Activated T-helper 1 cell treated with anti-CD3 and anti-CD28 coated beads, Interleukin-12 subunit alpha, Interleukin-12 subunit beta, Interleukin-2, Interleukin-4 antibody, amounts not matched to agents 30 ng/mL and 10 ng/mL and 1 ng/mL, durations not matched to agents 14 hours and 24 hours and 36 hours (primary cell): ENCODE measurements around the gene ZNF804A. TPM values are rescaled to one million over a fixed set of nuclear protein-coding genes. Genes with fewer than 3 reads are reported as not detected.
A peak's percentile ranks its signal among the peaks of the same experiment; 100 is the strongest.

Source experiments
- DNase-seq: peaks from one replicate; pipeline ENCODE4 v3.0.0; 2021; ENCODE audit warnings: low spot score
- H3K27ac Mint-ChIP-seq: one replicate; pipeline ENCODE4 v1.8.0; 2021; ENCODE audit warnings: mild to moderate bottlenecking, mixed read lengths
- H3K27me3 Mint-ChIP-seq: one replicate; pipeline ENCODE4 v1.8.0; 2022; ENCODE audit warnings: mild to moderate bottlenecking, moderate library complexity, mixed read lengths; ENCODE audit not compliant: insufficient read depth
- H3K36me3 Mint-ChIP-seq: one replicate; pipeline ENCODE4 v1.8.0; 2021; ENCODE audit warnings: low read depth, mixed read lengths
- H3K4me1 Mint-ChIP-seq: one replicate; pipeline ENCODE4 v1.8.0; 2021; ENCODE audit warnings: low read depth, mixed read lengths
- H3K4me3 Mint-ChIP-seq: one replicate; pipeline ENCODE4 v1.8.0; 2021; ENCODE audit warnings: mild to moderate bottlenecking, moderate library complexity, mixed read lengths
- H3K9me3 Mint-ChIP-seq: one replicate; pipeline ENCODE4 v1.8.0; 2021; ENCODE audit warnings: mixed read lengths
- intact Hi-C: fragments of 100-400 bp; cut with micrococcal nuclease; formaldehyde crosslinking; loops from one replicate; pipeline ENCODE4 v1.15.1; 2024
- total RNA-seq: library from RNA; stranded (reverse); gene quantifications from 2 replicates; pipeline ENCODE4 v1.2.3, GENCODE V29; 2022

ZNF804A gene
- total RNA-seq, 1 donor from 2014 or later, result not detected

DNA sequence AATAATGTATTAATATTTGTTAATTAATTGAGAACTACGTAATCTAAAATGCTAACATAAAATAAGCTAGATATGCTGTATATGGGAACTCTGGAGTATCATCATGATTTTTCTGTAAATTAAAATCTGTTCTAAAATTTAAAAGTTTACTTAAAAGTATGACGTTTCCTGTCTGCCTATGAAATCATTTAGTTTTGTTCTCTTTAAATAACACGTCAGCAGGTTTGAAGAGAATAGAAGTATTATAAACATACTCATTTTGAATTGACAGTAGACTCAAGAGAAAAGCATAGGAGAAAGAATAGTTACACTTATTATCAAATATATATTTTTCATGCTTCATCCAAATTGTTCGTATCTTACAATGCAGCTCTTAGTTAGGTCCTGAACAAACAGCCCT lies 19.1 kb upstream of the ZNF804A start:
- no peaks in the 10 kb centered on the region for H3K9me3 Mint-ChIP-seq
- no peaks in the 10 kb centered on the region for H3K27me3 Mint-ChIP-seq
- H3K36me3 Mint-ChIP-seq, result no peaks in the 10 kb centered on the region
- H3K4me3 Mint-ChIP-seq, result no peak overlapping the region
- intact Hi-C loops, result no loop called here
- H3K4me1 Mint-ChIP-seq, result no peaks in the 10 kb centered on the region
- DNase-seq, result no peak
- H3K27ac Mint-ChIP-seq, result no peak overlapping the region

DNA sequence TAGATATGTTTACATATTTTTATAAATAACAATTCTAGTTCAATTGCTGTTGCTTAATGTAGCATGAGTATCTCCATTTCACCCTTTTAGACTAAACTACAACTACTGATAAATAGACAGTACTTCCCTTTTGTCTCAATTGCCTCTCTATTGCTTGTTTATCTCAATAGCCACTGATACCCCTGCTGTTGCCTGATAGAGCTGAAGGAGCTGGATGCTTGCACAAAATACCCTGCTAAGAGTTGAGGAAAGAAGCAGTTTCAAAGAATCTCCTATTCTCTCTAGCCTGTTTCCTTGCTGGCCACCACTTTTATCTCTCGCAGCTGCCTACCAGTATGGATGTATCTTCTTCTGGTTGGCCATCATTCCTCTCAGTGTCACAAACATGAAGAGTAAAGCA lies 16.9 kb upstream of the ZNF804A start:
- intact Hi-C loops, result no loop called here
- Mint-ChIP-seq H3K36me3 (no peaks in the 10 kb centered on the region), H3K4me1 (no peaks in the 10 kb centered on the region), H3K4me3 (no peak overlapping the region), H3K9me3 (no peaks in the 10 kb centered on the region), H3K27me3 (no peaks in the 10 kb centered on the region), H3K27ac (no peak overlapping the region)
- no peak for DNase-seq

DNA sequence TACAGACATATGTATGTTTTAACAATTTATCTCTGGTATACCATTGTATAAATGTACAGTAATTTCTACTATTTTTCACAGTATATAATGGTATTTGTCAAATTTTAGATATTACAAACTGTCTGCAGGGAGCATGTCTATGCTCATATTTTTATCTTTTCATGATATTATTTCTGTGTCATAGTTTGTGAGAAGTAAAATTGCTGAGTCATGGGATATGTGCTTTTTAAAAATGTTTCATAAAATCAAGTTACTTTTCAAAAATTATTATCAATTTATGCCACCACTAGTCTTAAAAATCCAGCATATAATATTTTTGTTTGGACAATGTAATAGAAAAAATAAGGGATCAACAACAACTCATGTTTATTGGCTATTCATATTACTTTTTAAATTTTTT lies 9.1 kb upstream of the ZNF804A start:
- Mint-ChIP-seq H3K27ac (no peak overlapping the region), H3K4me1 (no peaks in the 10 kb centered on the region), H3K36me3 (no peaks in the 10 kb centered on the region), H3K4me3 (no peak overlapping the region), H3K27me3 (no peaks in the 10 kb centered on the region), H3K9me3 (no peaks in the 10 kb centered on the region)
- DNase-seq, result no peak
- intact Hi-C loops, result no loop called here

DNA sequence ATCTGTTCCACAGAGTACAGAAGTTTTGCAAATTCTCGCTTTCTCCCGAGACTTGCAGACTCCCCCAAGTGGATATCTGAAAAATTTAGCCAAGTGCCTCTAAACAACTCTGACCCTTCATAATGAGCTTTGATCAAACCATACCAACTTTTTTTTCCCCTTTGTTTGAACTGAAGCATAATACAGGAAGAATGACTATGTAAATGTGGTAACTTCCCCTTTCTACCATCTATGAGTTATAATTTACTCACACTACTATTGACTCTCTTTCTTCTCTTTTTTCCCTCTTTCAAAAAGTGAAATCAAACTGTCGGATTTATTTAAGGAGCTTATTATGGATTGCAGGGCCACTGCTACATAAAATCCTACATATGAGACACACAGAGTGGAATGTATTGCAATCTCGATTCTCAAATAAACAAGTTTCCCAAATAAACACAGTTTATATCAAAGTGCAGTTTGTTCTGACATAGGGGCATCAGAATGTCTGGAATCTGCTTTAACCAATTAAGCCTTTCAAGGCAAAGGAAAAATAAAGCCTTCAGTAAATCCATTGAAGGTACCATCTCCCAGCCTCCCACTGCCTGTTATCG lies 1.4 kb upstream of the ZNF804A start:
- DNase-seq, result no peak
- Mint-ChIP-seq H3K36me3 (no peaks in the 10 kb centered on the region), H3K9me3 (no peaks in the 10 kb centered on the region), H3K27ac (no peak overlapping the region), H3K4me1 (peaks cover 11% of the 10 kb centered on the region), H3K27me3 (peaks cover 43% of the 10 kb centered on the region), H3K4me3 (no peak overlapping the region)
- intact Hi-C loops, result no loop called here

DNA sequence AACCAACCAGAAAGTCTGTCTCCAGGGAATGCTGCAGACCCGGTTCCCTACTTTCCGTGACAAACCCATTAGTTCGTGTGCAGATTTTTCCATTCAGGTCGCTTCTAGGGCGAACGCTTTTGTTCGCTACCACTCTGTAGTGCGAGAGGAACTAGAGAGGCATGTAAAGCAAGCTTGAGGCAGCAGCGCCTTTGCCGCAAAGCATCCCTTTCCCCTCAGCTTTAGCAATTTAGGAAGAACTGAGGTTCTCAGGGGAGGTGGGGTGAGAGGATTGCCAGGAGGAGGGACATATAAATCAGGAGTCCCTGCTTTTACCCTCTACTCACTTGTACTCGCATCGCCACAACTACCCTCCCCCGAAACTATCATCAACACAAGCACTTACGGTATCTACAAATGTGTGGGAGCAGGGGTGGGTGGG lies 748 bp upstream of the ZNF804A start:
- H3K27me3 Mint-ChIP-seq, result peaks cover 43% of the 10 kb centered on the region
- intact Hi-C loops, result no loop called here
- H3K36me3 Mint-ChIP-seq, result no peaks in the 10 kb centered on the region
- H3K9me3 Mint-ChIP-seq, result no peaks in the 10 kb centered on the region
- no peak for DNase-seq
- peak overlapping the region; percentile 40 for H3K4me3 Mint-ChIP-seq
- H3K4me1 Mint-ChIP-seq, result peaks cover 11% of the 10 kb centered on the region
- H3K27ac Mint-ChIP-seq, result no peak overlapping the region

DNA sequence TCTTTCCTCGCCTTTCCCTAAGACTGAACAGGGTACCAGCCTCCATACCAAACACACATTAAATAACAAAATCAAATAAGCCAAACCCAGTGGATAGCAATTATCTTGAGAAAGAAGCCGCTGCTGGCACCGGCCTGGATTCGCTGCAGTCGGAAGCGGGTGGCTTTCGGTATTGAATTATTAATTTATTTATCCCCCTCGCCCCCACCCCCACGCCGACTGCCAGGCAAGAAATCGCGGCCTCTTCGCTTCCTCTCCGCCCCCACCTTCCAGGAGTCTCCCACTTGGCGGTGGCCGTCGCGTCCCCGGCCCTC lies 370 bp upstream of the ZNF804A start:
- intact Hi-C loops, result no loop called here
- peak overlapping the region; percentile 40 for H3K4me3 Mint-ChIP-seq
- H3K36me3 Mint-ChIP-seq, result no peaks in the 10 kb centered on the region
- peaks cover 43% of the 10 kb centered on the region for H3K27me3 Mint-ChIP-seq
- peaks cover 11% of the 10 kb centered on the region for H3K4me1 Mint-ChIP-seq
- DNase-seq, result no peak
- no peaks in the 10 kb centered on the region for H3K9me3 Mint-ChIP-seq
- no peak overlapping the region for H3K27ac Mint-ChIP-seq

DNA sequence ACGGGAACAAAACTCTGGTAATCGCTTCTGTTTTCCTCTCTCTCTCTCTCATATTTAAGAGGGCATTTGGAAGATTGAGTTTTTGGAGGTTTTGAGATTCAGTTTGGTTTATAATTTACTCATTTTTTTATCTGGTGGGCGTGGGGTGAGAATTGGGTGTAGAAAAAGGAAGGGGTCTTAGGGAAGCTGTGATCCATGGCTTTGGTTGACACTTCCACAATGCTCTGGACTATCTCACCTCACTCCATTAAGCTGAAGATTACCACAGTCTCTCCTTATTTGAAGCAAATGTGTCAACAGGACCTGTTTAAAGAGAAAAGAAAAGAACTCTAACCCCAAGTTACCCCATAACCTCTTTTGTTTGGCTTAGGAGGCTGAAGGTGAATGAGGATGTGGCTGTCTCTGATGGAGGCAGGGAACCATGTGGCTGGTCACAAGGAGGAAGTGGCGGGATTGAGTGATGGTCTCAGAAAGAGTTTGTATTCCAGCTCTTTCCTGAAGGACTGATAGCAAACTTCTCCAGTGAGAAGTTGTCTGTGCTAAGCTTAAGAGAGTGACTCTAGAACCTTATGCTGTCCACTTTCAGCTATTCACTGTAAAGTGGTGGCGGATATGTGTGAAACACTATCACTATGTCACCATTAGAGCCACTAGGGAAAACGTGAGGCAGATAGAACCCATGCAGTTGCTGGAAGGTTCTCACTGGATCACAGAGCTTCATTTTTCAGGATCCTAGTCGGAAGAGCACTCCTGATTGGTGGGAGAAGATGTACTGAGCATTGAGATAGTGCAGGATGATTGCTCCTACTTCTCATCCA lies 934 bp downstream of the ZNF804A start:
- intact Hi-C loops, result no loop called here
- peaks cover 11% of the 10 kb centered on the region for H3K4me1 Mint-ChIP-seq
- H3K9me3 Mint-ChIP-seq, result no peaks in the 10 kb centered on the region
- H3K36me3 Mint-ChIP-seq, result no peaks in the 10 kb centered on the region
- no peak for DNase-seq
- peak overlapping the region; percentile 61 for H3K27ac Mint-ChIP-seq
- peak overlapping the region; percentile 74 for H3K4me3 Mint-ChIP-seq
- H3K27me3 Mint-ChIP-seq, result peaks cover 43% of the 10 kb centered on the region

DNA sequence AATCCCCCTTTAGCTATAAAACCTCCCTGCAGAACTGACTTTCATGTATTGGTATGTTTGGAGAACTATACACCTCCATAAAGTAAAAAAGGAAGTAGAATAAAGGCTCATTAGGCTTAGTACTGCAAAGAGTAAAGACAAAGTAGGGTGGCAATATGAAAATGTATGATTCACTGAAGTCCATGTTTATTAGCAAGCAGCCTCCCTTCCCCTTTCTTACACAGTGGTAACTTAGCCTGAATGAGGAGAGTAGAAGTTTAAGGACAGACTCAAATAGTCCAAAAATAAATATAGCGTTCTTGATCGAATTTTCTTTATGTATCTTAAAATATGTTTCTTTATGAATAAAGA lies 1.5 kb downstream of the ZNF804A start:
- peaks cover 43% of the 10 kb centered on the region for H3K27me3 Mint-ChIP-seq

DNA sequence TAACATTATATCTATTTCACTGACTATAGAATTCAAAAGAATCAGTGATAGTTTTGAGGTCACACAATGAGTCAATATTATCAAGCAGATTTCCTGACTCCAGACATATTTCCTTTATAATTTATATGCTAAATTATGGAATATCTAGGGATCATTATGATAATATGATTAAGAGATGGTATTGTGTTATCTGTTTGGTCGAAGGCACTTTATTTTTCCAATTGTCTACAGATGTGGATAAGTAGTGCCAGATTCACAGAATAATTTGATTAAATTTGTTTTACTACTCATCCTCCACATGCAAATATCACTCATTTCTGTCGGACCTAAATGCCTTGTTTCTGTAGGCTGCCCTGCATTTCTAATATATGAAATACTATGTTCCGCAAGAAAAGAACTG lies 4.4 kb downstream of the ZNF804A start:
- no peaks in the 10 kb centered on the region for H3K9me3 Mint-ChIP-seq
- peaks cover 1% of the 10 kb centered on the region for H3K4me1 Mint-ChIP-seq

More for the DNA sequence above, 1.5 kb downstream of the ZNF804A start:
- DNase-seq, result no peak
- intact Hi-C loops, result no loop called here
- Mint-ChIP-seq H3K36me3 (no peaks in the 10 kb centered on the region), H3K9me3 (no peaks in the 10 kb centered on the region), H3K4me3 (no peak overlapping the region), H3K4me1 (peaks cover 11% of the 10 kb centered on the region), H3K27ac (no peak overlapping the region)

DNA sequence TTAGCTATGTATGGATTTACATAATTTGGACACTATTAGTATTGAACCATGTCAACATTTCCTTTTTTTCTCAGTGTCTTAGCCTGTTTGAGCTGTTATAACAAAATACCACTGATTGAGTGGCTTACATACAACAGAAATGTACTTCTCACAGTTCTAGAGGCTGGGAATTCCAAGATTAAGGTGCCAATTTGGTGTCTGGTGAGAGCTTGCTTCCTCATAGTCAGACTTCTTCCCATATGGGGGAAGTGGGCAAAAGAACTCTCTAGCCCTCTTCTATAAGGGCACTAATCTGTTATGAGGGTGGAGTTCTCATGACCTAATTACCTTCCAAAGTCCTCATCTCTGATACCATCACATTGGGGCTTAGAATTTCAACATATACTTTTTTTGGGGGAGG lies 12.6 kb downstream of the ZNF804A start:
- Mint-ChIP-seq H3K27me3 (no peaks in the 10 kb centered on the region), H3K9me3 (no peaks in the 10 kb centered on the region), H3K36me3 (no peaks in the 10 kb centered on the region), H3K27ac (no peak overlapping the region), H3K4me1 (no peaks in the 10 kb centered on the region), H3K4me3 (no peak overlapping the region)
- no peak for DNase-seq
- intact Hi-C loops, result no loop called here

More for the DNA sequence above, 4.4 kb downstream of the ZNF804A start:
- Mint-ChIP-seq H3K4me3 (no peak overlapping the region), H3K27ac (no peak overlapping the region), H3K27me3 (peaks cover 23% of the 10 kb centered on the region), H3K36me3 (no peaks in the 10 kb centered on the region)
- intact Hi-C loops, result no loop called here
- no peak for DNase-seq

DNA sequence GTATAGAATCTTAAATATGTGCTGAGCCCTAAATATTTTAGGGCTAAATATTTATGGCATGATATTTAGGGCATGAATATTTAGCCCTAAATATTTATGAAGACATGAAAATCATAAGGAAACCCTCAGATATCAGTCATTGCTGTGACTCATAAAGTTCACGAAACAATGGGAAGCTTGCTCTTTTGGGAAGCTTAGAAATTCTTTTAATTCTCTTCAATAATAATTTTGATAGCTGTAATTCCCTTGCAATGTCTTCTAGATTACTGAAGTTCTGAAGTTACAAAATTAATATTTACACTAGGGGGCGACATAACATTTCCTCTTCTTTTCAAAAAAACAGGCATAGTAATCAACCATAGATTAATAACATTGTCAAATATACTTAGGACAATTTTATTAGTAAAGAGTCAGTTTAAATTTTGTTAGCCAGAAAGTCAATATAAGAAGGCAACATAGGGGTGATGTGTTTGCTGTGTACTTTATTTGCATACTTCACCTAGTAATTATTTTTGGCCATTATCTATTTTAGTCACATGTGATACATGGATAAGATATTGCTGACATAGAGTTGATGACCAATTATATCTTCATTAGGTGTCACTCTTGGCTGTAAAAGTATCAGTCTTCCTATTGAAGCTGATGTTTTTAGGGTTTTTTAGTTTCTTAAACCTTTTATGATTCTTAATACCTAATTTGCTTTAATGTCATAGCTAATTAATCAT lies 13.2 kb downstream of the ZNF804A start:
- DNase-seq, result no peak
- H3K4me3 Mint-ChIP-seq, result no peak overlapping the region
- intact Hi-C loops, result no loop called here

DNA sequence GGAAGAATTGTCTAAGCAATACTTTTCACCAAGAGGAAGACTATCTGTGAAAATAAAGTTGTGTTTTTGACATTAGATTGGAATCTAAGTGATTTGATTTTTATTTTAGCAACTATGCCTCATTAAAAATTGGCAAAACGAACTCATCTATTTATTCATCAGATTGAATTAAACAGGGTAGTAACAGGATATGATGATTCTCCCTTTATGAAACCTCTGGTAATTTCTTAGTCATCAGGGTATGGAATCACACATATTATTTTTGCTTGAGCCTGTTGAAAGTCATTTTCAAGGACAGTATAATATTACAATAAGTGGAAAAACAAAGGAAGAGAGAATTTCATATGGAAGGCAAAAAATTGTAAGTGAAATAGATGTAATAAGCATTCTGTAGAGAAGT lies 22.0 kb downstream of the ZNF804A start:
- Mint-ChIP-seq H3K36me3 (no peaks in the 10 kb centered on the region), H3K27ac (no peak overlapping the region)

More for the DNA sequence above, 13.2 kb downstream of the ZNF804A start:
- no peaks in the 10 kb centered on the region for H3K4me1 Mint-ChIP-seq
- no peaks in the 10 kb centered on the region for H3K27me3 Mint-ChIP-seq
- H3K36me3 Mint-ChIP-seq, result no peaks in the 10 kb centered on the region
- H3K27ac Mint-ChIP-seq, result no peak overlapping the region
- no peaks in the 10 kb centered on the region for H3K9me3 Mint-ChIP-seq

DNA sequence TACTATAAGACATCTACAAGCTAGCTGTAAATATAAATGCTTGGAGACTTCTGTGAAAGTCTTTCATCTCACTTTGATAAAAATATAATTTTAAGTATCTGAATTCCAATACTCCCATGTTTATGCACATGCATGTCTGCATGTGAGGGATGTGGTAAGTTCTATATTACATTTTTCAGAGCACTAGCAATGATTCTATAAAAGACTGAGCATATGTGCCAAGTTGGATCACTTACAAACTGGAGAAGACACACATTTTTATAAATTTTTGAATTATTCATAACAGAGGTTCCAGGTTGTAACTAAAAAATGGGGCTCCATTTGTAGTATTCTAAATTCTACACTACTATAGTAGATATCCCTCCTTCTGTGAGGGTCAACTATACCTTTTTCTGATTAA lies 26.0 kb downstream of the ZNF804A start:
- Mint-ChIP-seq H3K9me3 (no peaks in the 10 kb centered on the region), H3K4me1 (no peaks in the 10 kb centered on the region), H3K27ac (no peak overlapping the region), H3K36me3 (no peaks in the 10 kb centered on the region), H3K4me3 (no peak overlapping the region), H3K27me3 (no peaks in the 10 kb centered on the region)
- intact Hi-C loops, result no loop called here
- DNase-seq, result no peak

More for the DNA sequence above, 22.0 kb downstream of the ZNF804A start:
- H3K9me3 Mint-ChIP-seq, result no peaks in the 10 kb centered on the region
- intact Hi-C loops, result no loop called here
- H3K4me1 Mint-ChIP-seq, result no peaks in the 10 kb centered on the region
- no peaks in the 10 kb centered on the region for H3K27me3 Mint-ChIP-seq
- H3K4me3 Mint-ChIP-seq, result no peak overlapping the region
- DNase-seq, result no peak
